NT2/D1 (cell line): ENCODE measurements around the gene COG6.

Experiments
- SUZ12 ChIP-seq: IDR thresholded peaks from 2 replicates; pipeline ENCODE4 v1.6.1; 2011; ENCODE audit not compliant: insufficient read length, insufficient read depth; ENCODE audit errors: extremely low read depth
- YY1 ChIP-seq: IDR thresholded peaks from 2 replicates; pipeline ENCODE4 v1.6.1; 2011; ENCODE audit not compliant: insufficient read length, insufficient read depth
- ZNF274 ChIP-seq: IDR thresholded peaks from 2 replicates; pipeline ENCODE4 v1.6.1; 2011; ENCODE audit warnings: mild to moderate bottlenecking, low read depth, low read length

GRCh38 chr13:39607876-39608275, 47.6 kb upstream of the COG6 start:
- TF ChIP-seq SUZ12 (no peak), YY1 (no peak), ZNF274 (no peak)
